ENCODE results near the gene VPS51.

VPS51 gene

DNA sequence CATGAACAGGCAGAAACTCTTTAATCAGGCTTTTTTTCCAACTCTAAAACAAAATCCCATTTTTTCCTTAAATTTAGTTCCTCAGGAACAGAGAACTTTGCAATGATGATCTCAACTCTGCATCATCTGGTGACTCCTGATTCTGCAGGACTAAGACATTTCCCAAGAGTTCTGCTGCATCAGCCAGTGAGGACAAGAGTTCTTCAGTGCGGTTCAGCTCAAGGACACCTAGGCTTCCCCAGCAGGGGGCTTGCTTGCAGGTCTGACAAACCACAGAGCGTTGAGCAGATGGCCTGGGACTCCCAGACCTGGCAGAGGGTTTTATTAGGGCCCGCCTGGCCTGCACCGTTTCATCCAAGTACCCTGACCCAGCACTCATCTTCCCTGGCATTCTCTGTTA is 18.6 kb upstream of the VPS51 start:
- no peak for DNase-seq

DNA sequence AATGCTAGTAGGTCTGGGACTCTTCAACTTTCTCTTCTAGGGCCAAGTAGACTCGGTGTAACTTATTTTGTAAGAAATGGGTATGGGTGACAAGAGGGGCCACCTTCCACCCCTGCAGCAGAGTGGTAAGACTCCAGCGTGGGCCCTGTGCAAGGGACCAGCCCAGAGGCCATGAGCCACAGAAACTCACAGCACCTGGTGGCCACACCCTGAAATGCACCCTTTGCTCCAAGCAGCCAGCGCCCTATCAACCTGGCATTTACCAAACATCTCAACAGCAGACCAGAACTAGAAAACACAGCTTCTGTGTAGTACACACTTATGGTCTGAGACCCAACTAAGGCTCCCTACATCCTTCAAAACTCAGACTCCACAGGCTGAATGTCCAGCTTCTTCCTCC is 17.9 kb upstream of the VPS51 start:
- DNase-seq, result peak in 1 of 2 experiments; percentile 47

DNA sequence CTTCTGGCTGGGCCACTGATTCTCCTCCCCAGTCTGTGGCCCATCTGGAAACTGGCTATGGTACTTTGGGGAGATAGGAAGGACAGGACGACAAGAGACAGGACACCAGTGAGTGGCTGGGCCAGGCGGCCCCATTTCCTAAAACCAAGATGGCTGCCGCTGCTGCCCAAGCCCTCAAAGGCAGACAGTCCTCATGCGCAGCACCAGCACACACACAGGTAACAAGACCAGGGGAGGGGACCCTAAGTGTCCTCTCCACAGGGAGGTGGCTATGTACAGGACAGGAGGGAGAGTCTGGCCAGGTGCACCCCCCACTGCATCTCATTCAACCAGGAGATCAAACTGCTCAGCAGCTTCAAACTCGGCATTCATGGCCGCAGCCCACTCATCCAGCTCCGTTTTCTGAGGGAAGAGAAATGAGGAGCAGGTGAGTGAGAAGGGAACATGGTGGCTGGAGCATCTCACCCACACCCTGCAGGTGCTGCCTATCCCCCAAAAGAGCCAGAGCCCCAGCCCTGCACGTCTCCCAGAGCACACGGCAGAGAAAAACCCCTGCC is 17.1 kb upstream of the VPS51 start:
- DNase-seq, result no peak

- DNase-seq, result no peak
Measured at GRCh38 chr11:65083134-65083833, 12.7 kb upstream of the VPS51 start.

DNA sequence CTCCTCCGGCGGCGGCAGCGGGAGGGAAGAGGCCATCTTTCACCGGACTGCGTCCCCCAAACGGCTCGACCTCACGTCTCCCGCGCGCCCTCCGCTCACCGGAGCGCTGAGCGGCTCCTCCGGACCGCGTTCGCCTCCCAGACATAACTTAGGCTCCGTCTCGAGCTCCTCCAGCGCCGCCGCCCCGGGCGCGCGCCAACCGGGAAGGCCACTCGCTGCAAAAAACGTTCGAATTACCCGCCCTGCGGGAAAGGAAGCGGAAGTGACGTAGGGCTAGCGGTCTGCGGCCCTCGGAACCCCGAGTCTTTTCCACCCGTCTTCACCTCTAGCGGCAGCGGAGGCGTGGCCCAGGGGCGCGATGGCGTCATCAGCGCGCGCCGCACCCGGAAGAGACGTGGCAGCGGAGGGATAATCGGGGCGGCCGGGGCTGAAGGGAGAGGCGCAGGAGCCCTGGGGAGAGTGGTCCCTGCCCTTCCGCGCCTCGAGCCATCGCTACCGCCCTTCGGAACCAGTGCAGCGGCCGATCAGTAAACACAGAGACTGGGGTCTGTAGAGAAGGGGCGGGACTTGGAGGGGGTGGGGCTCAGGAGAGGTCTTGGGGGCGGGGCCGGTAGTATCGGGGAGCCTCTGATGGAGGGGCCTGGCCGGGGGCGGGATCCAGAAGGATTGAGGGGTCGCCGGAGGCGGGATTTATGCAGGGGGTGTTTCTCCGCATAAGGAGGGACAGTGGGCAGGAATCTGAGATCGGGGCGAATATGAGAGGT is 12.0 kb upstream of the VPS51 start, which contains the start of the genes CDCA5 and ZFPL1:
TSS of gene CDCA5 (minus strand) at position 207 of the 764 bp plus-strand sequence. CDS start at position 145, 62 bp downstream.
TSS of gene ZFPL1 (plus strand) at position 389 of the 764 bp plus-strand sequence. CDS start 477 bp downstream, outside the sequence.
- DNase-seq, result peak; percentile 81 to 94

GRCh38 chr11:65084598-65085375 is 11.2 kb upstream of the VPS51 start:
- no peak for DNase-seq

DNA sequence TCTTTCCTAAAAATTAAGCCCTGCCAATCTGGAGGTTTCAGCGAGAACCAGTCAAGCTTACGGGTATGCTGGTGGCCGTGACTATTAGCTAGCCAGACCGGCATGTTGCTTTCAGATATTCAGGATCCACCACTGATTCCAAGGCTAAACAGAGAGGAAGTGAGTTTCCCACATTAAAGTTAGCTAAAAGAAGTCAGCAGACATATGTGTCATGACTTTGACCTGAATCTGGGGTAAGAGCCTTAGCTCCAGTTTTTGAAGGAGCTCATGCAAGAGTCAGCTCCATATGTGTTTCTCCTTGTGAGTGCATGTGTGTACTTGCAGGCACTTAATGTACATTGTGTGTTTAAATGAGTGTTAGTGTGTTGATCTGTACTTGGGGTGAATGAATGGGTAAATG is 10.6 kb upstream of the VPS51 start:
- DNase-seq, result no peak

GRCh38 chr11:65086809-65087208 is 9.2 kb upstream of the VPS51 start:
- no peak for DNase-seq

GRCh38 chr11:65087216-65087615 is 8.8 kb upstream of the VPS51 start:
- no peak for DNase-seq

DNA sequence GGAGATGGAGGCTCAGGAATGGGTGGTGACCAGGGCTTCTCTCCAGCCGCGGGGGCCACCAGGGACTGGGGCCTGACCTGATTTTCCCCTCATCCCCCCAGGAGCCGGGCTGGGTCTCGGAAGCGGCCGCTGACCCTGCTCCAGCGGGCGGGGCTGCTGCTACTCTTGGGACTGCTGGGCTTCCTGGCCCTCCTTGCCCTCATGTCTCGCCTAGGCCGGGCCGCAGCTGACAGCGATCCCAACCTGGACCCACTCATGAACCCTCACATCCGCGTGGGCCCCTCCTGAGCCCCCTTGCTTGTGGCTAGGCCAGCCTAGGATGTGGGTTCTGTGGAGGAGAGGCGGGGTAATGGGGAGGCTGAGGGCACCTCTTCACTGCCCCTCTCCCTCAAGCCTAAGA is 8.2 kb upstream of the VPS51 start:
- DNase-seq, result no peak

DNA sequence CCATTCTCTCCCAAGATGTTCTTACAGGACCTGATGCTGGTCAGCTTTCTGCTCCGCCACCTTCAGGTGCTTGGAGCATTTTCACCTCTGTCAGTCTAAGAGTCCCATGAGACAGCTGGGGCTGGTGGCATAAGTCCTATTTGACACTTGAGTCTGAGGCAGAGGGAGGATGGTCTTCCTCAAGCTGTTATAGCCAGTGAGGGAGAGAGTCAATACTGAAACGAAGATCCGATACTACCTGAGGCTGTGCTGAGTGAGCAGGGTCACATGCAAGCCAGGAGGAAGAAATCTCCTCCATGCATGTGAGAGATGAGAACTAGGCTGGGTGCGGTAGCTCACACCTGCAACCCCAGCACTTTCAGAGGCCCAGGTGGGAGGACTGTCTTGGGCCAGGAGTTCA is 6.4 kb upstream of the VPS51 start:
- DNase-seq, result no peak

- no peak for DNase-seq
Measured at GRCh38 chr11:65090628-65091027, 5.4 kb upstream of the VPS51 start.

DNA sequence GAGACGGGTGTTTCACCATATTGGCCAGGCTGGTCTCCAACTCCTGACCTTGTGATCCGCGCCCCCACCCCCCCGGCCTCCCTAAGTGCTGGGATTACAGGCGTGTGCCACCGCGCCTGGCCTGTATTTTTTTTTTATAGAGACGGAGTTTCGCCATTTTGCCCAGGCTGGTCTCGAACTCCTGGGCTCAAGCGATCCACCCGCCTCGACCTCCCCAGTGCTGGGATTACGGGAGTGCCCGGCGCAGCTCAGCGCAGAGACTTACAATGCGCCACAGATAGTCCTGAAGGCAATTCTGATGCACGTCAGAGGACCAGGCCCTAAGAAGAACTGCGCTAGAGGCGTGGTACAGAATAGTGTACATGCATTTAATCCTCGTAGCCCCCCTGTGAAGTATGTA is 587 bp upstream of the VPS51 start:
- DNase-seq, result no peak

- DNase-seq, result no peak
Measured at GRCh38 chr11:65096926-65097325, 912 bp downstream of the VPS51 start.

- no peak for DNase-seq
Measured at GRCh38 chr11:65100674-65101350, 4.8 kb downstream of the VPS51 start.

DNA sequence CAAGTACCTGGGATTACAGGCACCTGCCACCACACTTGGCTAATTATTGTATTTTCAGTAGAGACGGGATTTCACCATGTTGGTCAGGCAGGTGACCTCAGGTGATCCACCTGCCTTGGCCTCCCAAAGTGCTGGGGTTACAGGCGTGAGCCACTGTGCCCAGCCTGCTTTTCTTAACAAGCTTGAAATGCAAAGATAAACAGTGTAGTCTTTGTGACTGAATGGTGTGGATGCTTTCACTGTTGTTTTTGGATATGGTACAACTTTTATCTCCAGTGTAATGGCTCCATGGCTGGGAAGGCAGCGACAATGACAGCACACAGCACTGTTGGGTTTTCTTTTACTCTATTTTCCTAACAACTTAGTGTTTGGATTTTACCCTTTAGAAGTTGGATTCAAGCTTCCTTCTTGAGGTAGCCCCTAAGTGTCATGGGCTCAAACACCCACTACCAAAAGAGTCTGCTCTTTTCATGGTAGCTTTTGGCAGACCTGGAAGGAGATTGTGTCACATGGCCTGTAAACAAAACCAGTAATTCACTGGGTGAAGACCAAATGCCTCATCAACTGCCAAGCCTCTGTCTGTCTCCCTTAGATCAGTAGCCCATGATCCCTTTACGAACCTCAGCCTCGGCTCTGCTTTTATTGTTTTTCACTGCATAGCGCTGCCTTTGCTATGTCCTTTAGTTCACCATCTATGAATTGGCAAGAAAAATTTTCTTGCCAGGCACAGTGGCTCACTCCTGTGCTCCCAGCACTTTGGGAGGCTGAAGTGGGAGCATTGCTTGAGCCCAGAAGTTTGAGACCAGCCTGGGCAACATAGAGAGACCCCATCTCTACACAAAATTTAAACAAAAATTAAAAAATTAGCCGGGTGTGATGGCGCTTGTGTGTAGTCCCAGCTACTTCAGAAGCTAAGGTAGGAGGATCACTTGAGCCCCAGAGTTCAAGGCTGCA is 6.4 kb downstream of the VPS51 start:
- DNase-seq, result no peak

DNA sequence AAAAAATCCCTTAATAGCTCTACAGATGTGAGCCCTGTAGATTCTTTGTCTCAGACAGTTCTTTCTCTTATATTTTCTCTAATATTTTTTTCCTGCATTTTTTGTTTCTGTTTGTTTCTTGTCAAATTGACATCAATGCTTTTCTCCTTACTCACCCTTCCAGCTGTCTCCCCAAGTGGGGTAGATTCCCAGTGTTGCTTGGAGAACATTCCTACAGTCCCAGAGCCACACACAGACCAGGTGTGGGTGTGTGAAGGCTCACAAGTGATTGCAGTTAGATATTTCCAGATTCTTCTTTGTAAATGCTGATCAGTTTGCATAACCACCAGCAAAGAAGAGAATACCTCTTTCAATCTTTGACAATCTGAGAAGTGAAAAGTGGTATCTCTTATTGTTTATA is 7.5 kb downstream of the VPS51 start:
- no peak for DNase-seq

DNA sequence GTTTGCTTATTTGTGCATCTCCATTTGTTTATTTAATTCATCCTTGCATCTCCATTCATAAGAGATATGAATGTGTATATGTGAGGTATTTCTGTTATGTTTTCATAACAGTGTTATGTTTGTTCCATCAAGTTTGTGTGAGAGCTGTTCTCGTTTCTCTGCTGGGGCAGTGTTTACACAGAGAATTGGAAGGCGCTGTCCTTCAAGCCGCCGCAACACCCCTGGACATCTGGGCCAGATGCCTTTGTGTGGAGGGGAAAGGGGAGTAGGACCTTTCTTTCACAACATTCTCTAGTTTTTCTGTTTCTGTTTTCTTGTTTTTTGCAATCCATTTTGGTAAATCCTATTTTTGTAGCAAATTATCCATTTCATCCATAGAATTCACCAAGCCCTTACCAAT is 8.6 kb downstream of the VPS51 start:
- DNase-seq, result no peak

GRCh38 chr11:65107078-65107477 is 11.1 kb downstream of the VPS51 start:
- DNase-seq, result no peak

- no peak for DNase-seq
Measured at GRCh38 chr11:65107751-65108468, 11.9 kb downstream of the VPS51 start.

All from SW 1271 (cell line).